ENCODE data around the gene LCE7A.

LCE7A gene

GRCh38 chr1:152859696-152860095, at the start of gene LCE7A:
Gene LCE7A, plus strand, starts transcription at chr1:152859996. Its CDS starts 702 bp downstream, at chr1:152860698.
- no peaks in the 10 kb centered on the region; the same call in 1 of the 2 replicates for H3K4me1 ChIP-seq (ENCODE audit: control insufficient read depth, insufficient read depth, low read length)
- no peaks in the 10 kb centered on the region for H3K36me3 ChIP-seq (ENCODE audit: control insufficient read depth, insufficient read depth, low read length)
- H3K27me3 ChIP-seq (ENCODE audit: control insufficient read depth, insufficient read depth, low read length) = no peaks in the 10 kb centered on the region
- DNase-seq (ENCODE audit: low read depth, low spot score) = no peak
- no peak within 1 kb of the TSS for H3K27ac ChIP-seq (ENCODE audit: low read length)
- no CpG with 5 or more reads among the region's 3 CpGs for whole genome bisulfite sequencing (ENCODE audit: insufficient coverage, insufficient read length)
- peaks cover 7% of the 10 kb centered on the region for H3K9me3 ChIP-seq (ENCODE audit: control insufficient read depth, insufficient read depth, low read length)
- no peak within 1 kb of the TSS for H3K4me3 ChIP-seq (ENCODE audit: low read length)

GRCh38 chr1:152811050-152811449, 48.7 kb upstream of the LCE7A start:
- no peak for DNase-seq (ENCODE audit: low read depth, low spot score)
- Histone ChIP-seq H3K27me3 (ENCODE audit: control insufficient read depth, insufficient read depth, low read length) (no peaks in the 10 kb centered on the region), H3K36me3 (ENCODE audit: control insufficient read depth, insufficient read depth, low read length) (no peaks in the 10 kb centered on the region), H3K9me3 (ENCODE audit: control insufficient read depth, insufficient read depth, low read length) (peaks cover 5% of the 10 kb centered on the region), H3K4me1 (ENCODE audit: control insufficient read depth, insufficient read depth, low read length) (no peaks in the 10 kb centered on the region), H3K4me3 (ENCODE audit: low read length) (no peak overlapping the region), H3K27ac (ENCODE audit: low read length) (no peak overlapping the region)
- WGBS (ENCODE audit: insufficient coverage, insufficient read length) = no CpG with 5 or more reads among the region's 2 CpGs

- WGBS (ENCODE audit: insufficient coverage, insufficient read length) = no CpG with 5 or more reads among the region's 2 CpGs
- DNase-seq (ENCODE audit: low read depth, low spot score) = no peak
- Histone ChIP-seq H3K27ac (ENCODE audit: low read length) (no peak within 1 kb of the TSS), H3K36me3 (ENCODE audit: control insufficient read depth, insufficient read depth, low read length) (no peaks in the 10 kb centered on the region), H3K4me1 (ENCODE audit: control insufficient read depth, insufficient read depth, low read length) (no peaks in the 10 kb centered on the region), H3K9me3 (ENCODE audit: control insufficient read depth, insufficient read depth, low read length) (peaks cover 5% of the 10 kb centered on the region), H3K4me3 (ENCODE audit: low read length) (no peak within 1 kb of the TSS), H3K27me3 (ENCODE audit: control insufficient read depth, insufficient read depth, low read length) (no peaks in the 10 kb centered on the region)
Measured at GRCh38 chr1:152811671-152812070, 48.1 kb upstream of the LCE7A start, which contains the start of gene LCE1B. Gene LCE1B, plus strand, starts transcription at chr1:152811971. Its CDS starts 476 bp downstream, at chr1:152812447.

- no peak overlapping the region for H3K27ac ChIP-seq (ENCODE audit: low read length)
- no CpG with 5 or more reads among the region's 6 CpGs for WGBS (ENCODE audit: insufficient coverage, insufficient read length)
- H3K27me3 ChIP-seq (ENCODE audit: control insufficient read depth, insufficient read depth, low read length) = no peaks in the 10 kb centered on the region
- no peak overlapping the region for H3K4me3 ChIP-seq (ENCODE audit: low read length)
- DNase-seq (ENCODE audit: low read depth, low spot score) = no peak
- H3K9me3 ChIP-seq (ENCODE audit: control insufficient read depth, insufficient read depth, low read length) = peaks cover 13% of the 10 kb centered on the region
- no peaks in the 10 kb centered on the region for H3K4me1 ChIP-seq (ENCODE audit: control insufficient read depth, insufficient read depth, low read length)
- H3K36me3 ChIP-seq (ENCODE audit: control insufficient read depth, insufficient read depth, low read length) = no peaks in the 10 kb centered on the region
Measured at GRCh38 chr1:152817309-152817708, 42.5 kb upstream of the LCE7A start.

GRCh38 chr1:152823294-152823693, 36.5 kb upstream of the LCE7A start:
- DNase-seq (ENCODE audit: low read depth, low spot score) = no peak
- Histone ChIP-seq H3K4me1 (ENCODE audit: control insufficient read depth, insufficient read depth, low read length) (no peaks in the 10 kb centered on the region), H3K27ac (ENCODE audit: low read length) (no peak overlapping the region), H3K36me3 (ENCODE audit: control insufficient read depth, insufficient read depth, low read length) (no peaks in the 10 kb centered on the region), H3K4me3 (ENCODE audit: low read length) (no peak overlapping the region), H3K9me3 (ENCODE audit: control insufficient read depth, insufficient read depth, low read length) (peaks cover 12% of the 10 kb centered on the region), H3K27me3 (ENCODE audit: control insufficient read depth, insufficient read depth, low read length) (no peaks in the 10 kb centered on the region)
- no CpG with 5 or more reads among the region's 5 CpGs for WGBS (ENCODE audit: insufficient coverage, insufficient read length)

GRCh38 chr1:152824964-152825363, 34.8 kb upstream of the LCE7A start:
- DNase-seq (ENCODE audit: low read depth, low spot score) = no peak
- Histone ChIP-seq H3K27me3 (ENCODE audit: control insufficient read depth, insufficient read depth, low read length) (no peaks in the 10 kb centered on the region), H3K4me1 (ENCODE audit: control insufficient read depth, insufficient read depth, low read length) (no peaks in the 10 kb centered on the region), H3K4me3 (ENCODE audit: low read length) (no peak overlapping the region), H3K36me3 (ENCODE audit: control insufficient read depth, insufficient read depth, low read length) (no peaks in the 10 kb centered on the region), H3K9me3 (ENCODE audit: control insufficient read depth, insufficient read depth, low read length) (peaks cover 7% of the 10 kb centered on the region), H3K27ac (ENCODE audit: low read length) (no peak overlapping the region)

- H3K36me3 ChIP-seq (ENCODE audit: control insufficient read depth, insufficient read depth, low read length) = no peaks in the 10 kb centered on the region
- no peak for DNase-seq (ENCODE audit: low read depth, low spot score)
- no CpG with 5 or more reads among the region's 2 CpGs for WGBS (ENCODE audit: insufficient coverage, insufficient read length)
- H3K9me3 ChIP-seq (ENCODE audit: control insufficient read depth, insufficient read depth, low read length) = peaks cover 5% of the 10 kb centered on the region
- H3K4me3 ChIP-seq (ENCODE audit: low read length) = no peak within 1 kb of the TSS
- no peak within 1 kb of the TSS for H3K27ac ChIP-seq (ENCODE audit: low read length)
- no peaks in the 10 kb centered on the region for H3K27me3 ChIP-seq (ENCODE audit: control insufficient read depth, insufficient read depth, low read length)
- H3K4me1 ChIP-seq (ENCODE audit: control insufficient read depth, insufficient read depth, low read length) = no peaks in the 10 kb centered on the region
Measured at GRCh38 chr1:152827173-152827572, 32.6 kb upstream of the LCE7A start, which contains the start of gene LCE1A. Gene LCE1A, plus strand, starts transcription at chr1:152827473. Its CDS starts 0 bp downstream, at chr1:152827473.

- H3K27me3 ChIP-seq (ENCODE audit: control insufficient read depth, insufficient read depth, low read length) = no peaks in the 10 kb centered on the region
- no peak overlapping the region for H3K27ac ChIP-seq (ENCODE audit: low read length)
- no peak for DNase-seq (ENCODE audit: low read depth, low spot score)
- H3K9me3 ChIP-seq (ENCODE audit: control insufficient read depth, insufficient read depth, low read length) = peaks cover 4% of the 10 kb centered on the region
- H3K4me1 ChIP-seq (ENCODE audit: control insufficient read depth, insufficient read depth, low read length) = no peaks in the 10 kb centered on the region
- WGBS (ENCODE audit: insufficient coverage, insufficient read length) = no CpG with 5 or more reads among the region's 2 CpGs
- no peak overlapping the region for H3K4me3 ChIP-seq (ENCODE audit: low read length)
- no peaks in the 10 kb centered on the region for H3K36me3 ChIP-seq (ENCODE audit: control insufficient read depth, insufficient read depth, low read length)
Measured at GRCh38 chr1:152836870-152837269, 22.9 kb upstream of the LCE7A start.

GRCh38 chr1:152842556-152842955, 17.2 kb upstream of the LCE7A start, which contains the start of gene LCE6A:
Gene LCE6A, plus strand, starts transcription at chr1:152842856. Its CDS starts 665 bp downstream, at chr1:152843521.
- Histone ChIP-seq H3K27me3 (ENCODE audit: control insufficient read depth, insufficient read depth, low read length) (no peaks in the 10 kb centered on the region), H3K4me3 (ENCODE audit: low read length) (no peak within 1 kb of the TSS), H3K9me3 (ENCODE audit: control insufficient read depth, insufficient read depth, low read length) (peaks cover 9% of the 10 kb centered on the region), H3K36me3 (ENCODE audit: control insufficient read depth, insufficient read depth, low read length) (no peaks in the 10 kb centered on the region), H3K4me1 (ENCODE audit: control insufficient read depth, insufficient read depth, low read length) (no peaks in the 10 kb centered on the region), H3K27ac (ENCODE audit: low read length) (no peak within 1 kb of the TSS)
- no CpG with 5 or more reads among the region's 3 CpGs for WGBS (ENCODE audit: insufficient coverage, insufficient read length)
- no peak for DNase-seq (ENCODE audit: low read depth, low spot score)

GRCh38 chr1:152855661-152856060, 4.1 kb upstream of the LCE7A start:
- no peak for DNase-seq (ENCODE audit: low read depth, low spot score)
- no peak overlapping the region for H3K4me3 ChIP-seq (ENCODE audit: low read length)
- H3K36me3 ChIP-seq (ENCODE audit: control insufficient read depth, insufficient read depth, low read length) = no peaks in the 10 kb centered on the region
- H3K4me1 ChIP-seq (ENCODE audit: control insufficient read depth, insufficient read depth, low read length) = no peaks in the 10 kb centered on the region; the same call in 1 of the 2 replicates
- WGBS (ENCODE audit: insufficient coverage, insufficient read length) = no CpG with 5 or more reads among the region's 2 CpGs
- H3K27ac ChIP-seq (ENCODE audit: low read length) = no peak overlapping the region
- no peaks in the 10 kb centered on the region for H3K27me3 ChIP-seq (ENCODE audit: control insufficient read depth, insufficient read depth, low read length)
- H3K9me3 ChIP-seq (ENCODE audit: control insufficient read depth, insufficient read depth, low read length) = peaks cover 9% of the 10 kb centered on the region

- Histone ChIP-seq H3K4me3 (ENCODE audit: low read length) (no peak overlapping the region), H3K27ac (ENCODE audit: low read length) (no peak overlapping the region), H3K9me3 (ENCODE audit: control insufficient read depth, insufficient read depth, low read length) (peaks cover 7% of the 10 kb centered on the region)
Measured at GRCh38 chr1:152858062-152858461, 1.7 kb upstream of the LCE7A start.

More at GRCh38 chr1:152858062-152858461, 1.7 kb upstream of the LCE7A start:
- H3K36me3 ChIP-seq (ENCODE audit: control insufficient read depth, insufficient read depth, low read length) = no peaks in the 10 kb centered on the region
- H3K27me3 ChIP-seq (ENCODE audit: control insufficient read depth, insufficient read depth, low read length) = no peaks in the 10 kb centered on the region
- no peak for DNase-seq (ENCODE audit: low read depth, low spot score)
- no CpG with 5 or more reads among the region's 1 CpG for WGBS (ENCODE audit: insufficient coverage, insufficient read length)
- H3K4me1 ChIP-seq (ENCODE audit: control insufficient read depth, insufficient read depth, low read length) = no peaks in the 10 kb centered on the region; the same call in 1 of the 2 replicates
